SW480 (cell line): ENCODE measurements around the gene HOXA3.
A peak's percentile ranks its signal among the peaks of the same experiment; 100 is the strongest.

Experiments
- DNase-seq: peaks from one replicate; pipeline ENCODE4 v3.0.0-alpha.2; 2016; ENCODE audit warnings: low spot score

HOXA3 gene

GRCh38 chr7:27091941-27092818 lies 60.2 kb downstream of the HOXA3 start:
- peak; percentile 87 for DNase-seq

GRCh38 chr7:27091105-27091504 lies 61.3 kb downstream of the HOXA3 start:
- no peak for DNase-seq

GRCh38 chr7:27088002-27088922 lies 64.1 kb downstream of the HOXA3 start:
- DNase-seq, result no peak

- peak; percentile 57 for DNase-seq
These were observed 68.7 kb downstream of the HOXA3 start for GRCh38 chr7:27083646-27084045.

- peak; percentile 80 for DNase-seq
These were observed 70.2 kb downstream of the HOXA3 start for GRCh38 chr7:27082171-27082570.

- DNase-seq, result peak; percentile 75
These were observed 71.4 kb downstream of the HOXA3 start for GRCh38 chr7:27080844-27081436.

- DNase-seq, result no peak
These were observed 73.0 kb downstream of the HOXA3 start for GRCh38 chr7:27079234-27079975.

GRCh38 chr7:27078616-27079233 lies 73.7 kb downstream of the HOXA3 start:
- no peak for DNase-seq

GRCh38 chr7:27073076-27073475 lies 79.3 kb downstream of the HOXA3 start:
- DNase-seq, result no peak

- no peak for DNase-seq
These were observed 80.6 kb downstream of the HOXA3 start for GRCh38 chr7:27071622-27072390.

- DNase-seq, result no peak
These were observed 84.1 kb downstream of the HOXA3 start for GRCh38 chr7:27068259-27068658.

- no peak for DNase-seq
These were observed 86.2 kb downstream of the HOXA3 start for GRCh38 chr7:27066148-27066547.

GRCh38 chr7:27065709-27066108 lies 86.7 kb downstream of the HOXA3 start:
- no peak for DNase-seq

- no peak for DNase-seq
These were observed 87.7 kb downstream of the HOXA3 start for GRCh38 chr7:27064661-27065060.

- no peak for DNase-seq
These were observed 88.2 kb downstream of the HOXA3 start for GRCh38 chr7:27064159-27064558.

- DNase-seq, result no peak
These were observed 89.4 kb downstream of the HOXA3 start for GRCh38 chr7:27062946-27063345.
